Activated CD8-positive, alpha-beta memory T cell treated with anti-CD3 and anti-CD28 coated beads, Interleukin-2, amount 50 U/mL, for 1 hour (primary cell): Measurements from ENCODE around the gene KDM3A.
"Not testable (repeated sequence)": the region's sequence is repeated elsewhere in the genome, so short reads cannot be mapped to it uniquely, and the experiment has no call there.

Experiments used
- DNase-seq: peaks from one replicate; pipeline ENCODE4 v3.0.0-alpha.2; 2020; ENCODE audit errors: extremely low read depth

The KDM3A gene

DNA sequence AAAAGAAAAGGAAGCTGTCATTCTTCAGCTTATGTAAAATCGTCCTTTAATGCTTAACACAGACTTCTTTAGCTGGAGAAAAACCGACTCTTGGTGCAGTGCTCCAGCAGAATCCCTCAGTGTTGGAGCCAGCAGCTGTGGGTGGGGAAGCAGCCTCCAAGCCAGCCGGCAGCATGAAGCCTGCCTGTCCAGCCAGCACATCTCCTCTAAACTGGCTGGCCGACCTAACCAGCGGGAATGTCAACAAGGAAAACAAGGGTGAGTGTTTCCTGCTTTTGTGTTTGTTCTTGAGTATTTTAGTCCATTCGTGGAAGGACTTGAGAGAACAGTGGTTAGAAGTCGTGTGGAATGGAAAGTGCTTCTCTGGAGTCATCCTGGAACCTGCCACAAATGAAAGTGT, 38.9 kb downstream of the KDM3A start:
- no peak for DNase-seq

DNA sequence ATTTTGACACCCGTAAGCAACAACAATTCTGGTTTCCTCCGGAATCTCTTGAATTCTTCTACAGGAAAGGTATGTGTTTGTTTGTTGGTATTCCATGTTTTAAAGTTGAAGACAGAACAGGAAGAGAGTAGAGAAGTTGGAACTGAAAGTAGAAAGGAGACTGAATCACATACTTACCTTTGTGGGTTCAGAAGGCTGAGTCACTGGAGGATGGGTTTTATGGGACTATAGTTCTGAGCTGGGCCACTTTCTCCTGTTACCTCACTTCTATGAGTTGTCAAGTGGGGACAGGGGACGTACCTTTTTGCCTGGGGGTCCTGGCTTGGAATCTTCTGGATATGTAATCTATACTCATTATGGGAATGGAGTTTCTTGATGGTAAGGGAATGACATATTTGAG, 40.9 kb downstream of the KDM3A start:
- no peak for DNase-seq

DNA sequence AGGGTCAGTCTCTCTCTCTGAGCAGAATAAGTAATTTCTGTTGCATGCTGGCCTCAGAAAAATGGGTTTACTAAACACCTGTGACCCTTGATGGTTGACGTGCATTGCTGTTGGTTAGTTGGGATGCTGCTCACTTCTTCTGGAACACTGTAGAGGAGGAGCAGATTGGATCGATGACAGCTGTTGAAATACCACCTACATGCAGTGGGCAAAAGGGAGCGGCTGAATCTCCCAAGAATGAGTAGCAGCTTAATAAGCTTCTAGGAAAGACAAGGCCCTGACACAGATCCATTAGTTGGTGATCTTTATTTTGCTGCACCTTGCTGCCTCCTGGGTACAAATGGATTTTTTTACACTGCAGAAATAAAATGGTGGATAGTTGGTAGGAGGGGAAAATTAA, 43.2 kb downstream of the KDM3A start:
- DNase-seq, result no peak

DNA sequence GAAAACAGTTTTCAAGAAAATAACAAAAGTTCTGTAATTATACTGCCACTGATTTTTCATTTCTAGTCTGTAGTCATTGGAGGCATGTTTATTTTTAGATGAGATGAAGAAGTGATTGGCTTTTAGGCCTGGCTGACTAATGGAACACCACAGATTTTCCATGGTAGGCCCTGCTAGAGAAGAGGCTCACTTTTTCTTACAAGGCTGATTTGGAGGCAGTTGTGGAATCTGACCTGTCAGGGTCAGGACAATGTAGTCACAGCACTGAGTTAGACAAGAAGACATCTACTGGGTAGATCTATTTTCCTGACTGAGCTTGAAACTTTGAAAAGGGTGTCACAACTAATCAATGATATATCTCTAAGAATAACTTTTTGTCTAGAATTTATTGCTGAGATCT, 43.9 kb downstream of the KDM3A start:
- no peak for DNase-seq

DNA sequence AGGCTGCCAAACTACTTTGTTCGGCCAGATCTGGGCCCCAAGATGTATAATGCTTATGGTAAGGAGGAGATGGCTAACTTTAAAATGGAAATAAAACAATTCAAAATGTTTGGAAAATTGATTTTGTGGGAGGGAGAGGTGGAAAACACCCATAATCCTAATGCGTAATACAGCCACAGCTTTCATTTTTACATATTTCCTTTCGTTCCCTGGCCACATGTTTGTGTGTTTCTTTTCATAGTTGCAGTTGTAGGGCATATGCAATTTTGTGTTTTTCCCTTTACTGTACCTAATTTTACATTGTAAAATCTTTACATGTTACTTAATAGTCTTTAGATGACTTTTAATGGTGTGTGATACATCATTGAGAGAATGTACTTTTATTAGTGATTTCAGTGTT, 44.6 kb downstream of the KDM3A start:
- no peak for DNase-seq

DNA sequence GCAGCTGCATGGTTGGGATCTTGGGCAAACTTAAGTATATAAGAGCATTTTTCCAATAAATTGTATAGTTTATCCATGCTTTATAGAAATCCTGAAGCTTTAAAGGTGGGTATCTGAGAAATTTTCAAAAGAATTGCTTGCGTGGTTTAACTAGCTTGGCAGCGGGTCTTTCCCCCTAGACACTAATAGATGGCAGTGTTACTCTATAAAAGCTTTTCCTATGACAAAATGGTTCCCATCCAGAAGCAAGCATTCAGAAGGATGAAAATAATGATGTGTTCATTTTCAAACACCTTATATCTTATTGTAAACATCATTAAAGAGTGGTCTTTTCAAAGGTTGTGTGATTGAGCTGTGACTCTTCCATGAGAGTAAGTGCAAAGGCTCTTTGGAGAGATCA, 45.9 kb downstream of the KDM3A start:
- DNase-seq, result no peak

DNA sequence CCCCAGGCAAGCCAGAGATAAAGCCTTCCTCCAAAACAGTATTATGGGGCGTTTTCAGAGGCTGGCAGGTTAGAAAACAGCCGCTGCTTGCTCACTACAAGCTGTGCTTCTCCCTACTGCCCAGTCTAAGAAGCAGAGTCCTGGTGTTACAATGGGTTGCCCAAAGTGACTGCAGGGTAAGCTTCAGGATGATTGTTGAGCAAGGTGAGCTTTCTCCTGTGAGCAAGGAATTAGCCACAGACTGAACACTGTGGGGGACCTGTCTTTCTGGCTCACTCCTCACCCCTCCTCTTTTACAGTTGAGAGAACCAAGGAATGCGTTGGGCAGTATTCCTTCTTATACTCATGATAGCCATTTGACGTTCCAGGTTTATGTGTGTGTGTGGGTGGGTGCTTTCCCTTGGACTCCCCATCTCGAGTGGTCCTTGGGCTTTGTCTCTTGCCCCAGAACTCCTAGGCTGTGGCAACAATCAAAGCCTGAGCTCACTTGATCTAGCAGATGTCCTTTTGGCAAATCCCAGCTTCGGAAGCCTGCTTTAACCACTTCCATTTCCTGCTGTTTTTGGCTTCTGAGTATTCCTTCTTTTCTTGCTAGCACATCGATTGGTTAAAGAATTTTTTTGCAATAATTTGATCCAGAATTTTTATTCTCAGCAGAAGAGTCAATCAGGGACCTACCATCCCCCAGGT, 47.5 kb downstream of the KDM3A start:
- DNase-seq, result no peak

DNA sequence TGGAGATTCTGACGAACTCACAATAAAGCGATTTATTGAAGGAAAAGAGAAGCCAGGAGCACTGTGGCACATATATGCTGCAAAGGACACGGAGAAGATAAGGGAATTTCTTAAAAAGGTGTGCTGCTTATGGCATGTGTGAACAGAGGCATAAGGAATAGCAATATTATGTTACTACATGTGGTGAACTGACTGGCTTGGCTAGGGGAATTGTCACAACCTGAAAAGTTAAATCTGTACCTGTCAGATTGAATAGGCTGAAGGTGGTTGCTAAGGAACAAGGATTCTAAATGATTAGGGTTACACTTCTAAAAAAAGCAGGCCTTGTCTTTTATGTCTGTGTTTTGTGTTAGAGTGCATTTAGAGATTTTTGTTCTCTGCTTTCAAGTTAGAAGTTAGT, 48.4 kb downstream of the KDM3A start:
- no peak for DNase-seq

DNA sequence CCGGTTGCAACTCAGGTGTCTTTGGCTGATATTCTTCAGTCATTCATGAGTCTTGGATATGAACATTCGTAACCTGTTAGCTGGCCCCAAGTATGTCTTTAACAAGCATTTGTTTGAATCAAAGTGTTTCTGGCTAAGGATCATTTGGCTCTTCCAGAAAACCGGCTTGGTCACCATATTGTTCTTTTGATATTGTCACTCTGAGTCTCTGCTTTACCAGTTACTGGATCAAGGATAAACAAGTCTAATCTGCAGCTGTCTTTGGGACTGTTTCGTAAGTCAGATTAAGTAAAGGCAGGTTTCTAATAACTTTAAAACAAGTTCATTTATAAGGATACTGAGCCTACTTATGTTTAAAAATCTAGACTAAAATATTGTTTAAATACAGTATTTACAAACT, 49.1 kb downstream of the KDM3A start:
- no peak for DNase-seq

DNA sequence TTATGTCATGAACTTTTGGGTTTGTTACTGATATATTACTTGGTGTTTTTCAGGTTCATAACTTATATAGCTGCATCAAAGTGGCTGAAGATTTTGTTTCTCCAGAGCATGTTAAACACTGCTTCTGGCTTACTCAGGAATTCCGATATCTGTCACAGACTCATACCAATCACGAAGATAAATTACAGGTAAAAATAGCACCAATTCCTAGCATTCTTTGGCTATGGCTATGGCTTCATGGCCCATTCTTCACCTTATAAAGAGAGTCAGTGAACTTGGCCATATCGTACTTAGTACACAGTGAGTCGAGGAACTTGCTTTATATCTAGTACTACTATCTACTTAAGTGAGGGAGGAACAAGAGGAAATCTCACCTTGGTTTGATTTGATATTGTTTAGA, 49.9 kb downstream of the KDM3A start:
- no peak for DNase-seq

DNA sequence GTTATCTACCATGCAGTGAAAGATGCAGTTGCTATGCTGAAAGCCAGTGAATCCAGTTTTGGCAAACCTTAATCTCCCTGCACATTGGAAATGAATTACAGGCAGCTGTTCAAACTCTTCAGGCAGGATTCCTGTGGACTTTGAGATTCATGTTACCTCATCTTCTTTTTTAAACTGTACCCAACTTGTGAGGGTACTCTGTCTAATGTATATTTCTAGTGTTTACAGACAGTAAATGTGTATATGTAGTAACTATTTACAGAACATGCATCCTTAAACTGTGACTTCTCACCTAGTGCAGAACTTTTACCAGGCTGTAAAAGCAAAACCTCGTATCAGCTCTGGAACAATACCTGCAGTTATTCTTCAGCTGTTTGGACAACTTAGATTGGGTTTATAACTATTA, 50.9 kb downstream of the KDM3A start:
- no peak for DNase-seq

DNA sequence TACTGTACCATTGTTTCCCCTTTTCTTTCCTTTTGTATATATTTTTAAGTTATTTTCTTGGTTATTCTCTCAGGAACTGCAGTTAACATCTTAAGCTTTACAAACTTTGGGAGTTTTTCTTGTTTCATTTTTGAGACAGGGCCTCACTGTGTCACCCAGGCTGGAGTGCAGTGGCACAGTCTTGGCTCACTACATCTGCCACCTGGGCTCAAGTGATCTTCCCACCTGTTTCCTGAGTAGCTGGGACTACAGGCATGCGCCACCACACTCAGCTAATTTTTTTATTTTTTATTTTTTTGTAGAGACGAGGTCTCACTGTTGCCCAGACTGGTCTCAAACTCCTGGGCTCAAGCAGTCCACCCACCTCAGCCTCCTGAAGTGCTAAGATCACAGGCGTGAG, 55.2 kb downstream of the KDM3A start:
- not testable (repeated sequence) for DNase-seq

DNA sequence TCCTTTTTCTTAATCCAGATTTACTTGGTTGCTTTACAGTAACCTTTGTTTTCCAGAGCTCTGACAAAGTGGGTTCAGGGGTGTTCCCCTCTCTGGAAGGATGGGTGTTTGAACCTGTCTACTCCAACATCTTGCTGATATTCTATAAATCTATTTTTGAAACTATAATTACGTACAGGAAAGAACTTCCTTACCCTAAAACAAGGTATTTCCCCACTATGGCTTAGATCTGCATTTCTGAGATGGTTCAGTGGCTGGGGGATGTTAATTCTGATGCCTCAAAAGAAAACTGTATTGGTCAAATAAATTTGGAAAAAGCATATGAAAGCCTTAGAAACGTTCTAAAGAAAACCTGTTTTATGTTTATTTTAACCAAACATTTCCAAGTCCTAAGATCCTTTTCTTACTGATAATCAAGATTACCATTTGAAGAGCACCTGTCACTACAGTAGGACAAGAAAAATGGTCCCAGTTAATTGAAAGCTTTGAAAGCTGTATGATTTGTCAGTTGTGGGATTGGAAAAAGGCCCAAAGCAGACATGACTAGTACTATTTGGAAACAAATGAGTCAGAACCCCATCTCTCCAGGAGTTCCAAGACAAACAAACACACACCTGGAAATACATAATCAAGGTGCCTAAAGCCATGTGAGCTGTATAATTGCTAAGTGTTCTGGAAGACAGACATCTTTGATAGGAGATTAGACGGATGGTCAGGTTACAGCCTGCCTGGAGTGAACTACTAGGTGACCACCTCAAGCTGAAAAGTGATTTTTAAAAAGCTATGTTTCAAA, 57.5 kb downstream of the KDM3A start:
- DNase-seq, result no peak

DNA sequence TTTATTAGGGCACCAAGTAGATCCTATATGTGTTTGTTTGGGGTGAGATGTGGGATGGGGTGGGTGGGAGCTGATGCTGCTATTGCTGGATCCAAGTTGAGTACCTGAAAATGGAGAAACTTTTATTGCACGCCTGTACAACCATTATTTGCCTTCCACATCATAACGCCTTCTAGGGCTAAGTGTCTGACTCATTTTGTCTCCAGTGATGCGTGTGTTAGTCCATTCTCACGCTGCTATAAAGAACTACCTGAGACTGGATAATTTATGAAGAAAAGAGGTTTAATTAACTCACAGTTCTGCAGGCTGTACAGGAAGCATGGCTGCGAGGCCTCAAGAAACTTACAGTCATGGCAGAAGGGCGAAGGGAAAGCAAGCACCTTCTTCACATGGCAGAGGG, 58.2 kb downstream of the KDM3A start:
- no peak for DNase-seq

DNA sequence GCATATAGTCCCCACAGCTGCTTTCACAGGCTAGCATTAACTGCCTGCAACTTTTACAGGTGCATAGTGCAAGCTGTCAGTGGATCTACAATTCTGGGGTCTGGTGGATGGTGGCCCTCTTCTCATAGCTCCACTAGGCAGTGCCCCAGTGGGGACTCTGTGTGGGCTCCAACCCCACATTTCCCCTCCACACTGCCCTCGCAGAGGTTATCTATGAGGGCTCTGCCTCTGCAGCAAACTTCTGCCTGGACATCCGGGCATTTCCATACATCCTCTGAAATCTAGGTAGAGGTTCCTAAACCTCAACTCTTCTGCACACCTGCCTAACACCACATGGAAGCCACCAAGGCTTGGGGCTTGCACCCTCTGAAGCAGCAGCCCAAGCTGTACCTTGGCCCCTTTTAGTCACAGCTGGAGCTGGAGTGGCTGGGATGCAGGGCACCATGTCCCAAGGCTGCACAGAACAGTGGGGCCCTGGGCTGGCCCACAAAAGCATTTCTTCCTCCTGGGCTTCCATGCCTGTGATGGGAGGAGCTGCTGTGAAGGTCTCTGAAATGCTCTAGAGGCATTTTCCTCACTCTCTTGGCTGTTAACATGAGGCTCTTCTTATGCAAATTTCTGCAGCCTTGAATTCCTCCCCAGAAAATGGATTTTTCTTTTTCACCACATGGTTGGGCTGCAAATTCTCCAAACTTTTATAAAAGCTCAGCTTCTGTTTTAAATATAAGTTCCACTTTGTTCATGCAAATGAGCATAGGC, 59.3 kb downstream of the KDM3A start:
- no peak for DNase-seq

DNA sequence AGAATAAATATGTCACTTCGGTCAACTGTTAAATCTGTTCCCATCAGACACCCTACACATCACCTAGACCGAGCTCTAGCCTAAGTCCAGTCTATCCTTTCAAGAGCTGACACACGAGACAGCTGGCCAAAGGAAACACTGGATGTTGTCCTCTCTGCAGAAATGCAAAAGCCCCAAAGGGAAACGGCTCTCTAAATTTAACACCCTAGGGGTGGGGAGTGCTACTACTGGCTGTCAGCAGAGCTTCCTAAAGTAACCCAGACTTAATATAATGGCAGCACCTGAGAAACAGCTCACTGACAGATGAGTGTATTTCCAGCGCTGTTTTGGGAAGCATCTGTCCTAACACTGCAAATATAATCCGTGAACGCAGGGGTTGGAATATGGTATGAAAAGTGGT, 66.4 kb downstream of the KDM3A start:
- no peak for DNase-seq

DNA sequence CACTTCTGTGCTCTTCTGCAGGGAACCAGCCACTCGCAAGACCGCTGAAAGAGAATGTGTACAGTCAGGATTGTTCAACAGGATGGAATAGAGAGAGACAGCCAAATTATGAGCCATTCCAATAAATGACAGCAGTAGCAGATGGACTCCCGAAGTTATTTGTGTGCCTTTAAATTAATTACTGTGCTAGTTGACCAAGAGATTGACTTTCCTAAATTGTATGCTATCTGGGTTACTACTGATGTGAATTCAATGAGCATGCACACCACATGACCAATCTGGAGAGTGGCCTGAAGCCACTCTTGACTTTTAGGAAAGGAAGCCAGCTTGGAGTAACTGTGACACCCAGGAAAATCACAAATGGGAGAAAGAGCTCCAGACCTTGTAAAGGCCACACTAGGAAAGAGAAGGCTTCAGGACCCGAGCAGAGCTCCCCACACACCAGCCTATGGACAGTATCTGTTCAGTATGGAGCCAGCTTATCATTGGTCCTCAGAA, 69.3 kb downstream of the KDM3A start:
- no peak for DNase-seq

DNA sequence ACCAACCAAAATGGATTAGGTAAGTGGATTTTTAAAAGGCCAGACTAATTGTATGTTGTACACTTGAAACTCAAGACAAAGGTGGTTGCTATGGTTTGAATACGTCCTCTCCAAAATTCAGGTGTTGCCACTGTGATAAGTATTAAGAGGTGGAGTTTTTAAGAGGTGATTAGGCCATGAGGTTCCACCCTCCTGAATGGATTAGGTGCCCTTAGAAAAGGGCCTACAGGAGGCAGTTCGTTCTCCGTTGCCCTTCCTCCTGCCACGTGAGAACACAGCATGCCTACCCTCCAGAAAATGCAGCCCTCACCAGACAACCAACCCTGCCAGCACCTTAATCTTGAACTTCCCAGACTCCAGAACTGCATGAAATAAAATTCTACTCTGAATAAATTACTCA, 70.9 kb downstream of the KDM3A start:
- DNase-seq, result no peak

DNA sequence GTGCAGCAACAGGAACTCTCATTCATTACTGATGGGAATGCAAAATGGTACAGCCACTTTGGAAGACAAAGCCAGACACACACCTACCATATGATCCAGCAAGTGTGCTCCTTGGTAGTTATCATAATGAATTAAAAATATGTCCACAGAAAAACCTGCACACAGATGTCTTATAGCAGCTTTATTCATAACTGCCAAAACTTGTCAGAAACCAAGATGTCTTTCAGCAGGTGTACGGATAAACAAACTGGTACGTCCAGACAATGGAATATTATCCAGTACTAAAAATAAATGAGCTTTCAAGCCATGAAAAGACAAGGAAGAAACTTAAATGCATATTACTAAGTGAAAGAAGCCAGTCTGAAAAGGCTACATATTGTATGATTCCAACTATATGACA, 71.7 kb downstream of the KDM3A start:
- DNase-seq, result no peak

DNA sequence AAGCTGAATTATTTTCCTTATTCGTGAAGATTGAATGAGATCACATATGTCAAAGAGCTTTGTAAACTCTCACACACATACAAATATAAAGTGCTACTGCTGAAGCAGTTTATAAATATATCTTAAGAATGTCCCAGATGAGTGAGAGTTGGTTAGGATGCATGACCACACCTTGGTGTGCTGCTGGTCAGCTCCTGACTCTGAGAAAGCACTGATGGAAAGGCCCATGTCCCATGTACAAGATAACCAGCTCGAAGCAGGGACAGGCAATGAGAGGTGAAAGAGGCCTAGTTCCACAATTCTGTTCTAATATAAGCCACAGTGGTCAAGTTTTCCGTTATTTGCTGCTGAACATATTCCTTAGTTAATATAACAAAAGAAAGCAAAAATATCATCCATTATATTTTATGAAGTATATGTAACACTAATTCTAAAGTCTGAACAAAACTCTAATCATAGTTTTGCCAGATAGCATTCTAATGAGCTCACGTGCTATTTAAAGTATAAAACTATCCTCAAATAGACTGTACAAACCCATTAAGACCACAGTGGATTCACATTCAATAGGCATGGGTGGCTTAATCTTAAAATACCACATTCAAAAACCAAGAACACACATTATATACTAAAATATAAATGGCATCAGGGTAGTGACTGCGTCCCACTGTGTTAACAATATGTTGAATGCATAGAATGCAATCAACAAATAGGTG, 72.9 kb downstream of the KDM3A start:
- DNase-seq, result no peak

DNA sequence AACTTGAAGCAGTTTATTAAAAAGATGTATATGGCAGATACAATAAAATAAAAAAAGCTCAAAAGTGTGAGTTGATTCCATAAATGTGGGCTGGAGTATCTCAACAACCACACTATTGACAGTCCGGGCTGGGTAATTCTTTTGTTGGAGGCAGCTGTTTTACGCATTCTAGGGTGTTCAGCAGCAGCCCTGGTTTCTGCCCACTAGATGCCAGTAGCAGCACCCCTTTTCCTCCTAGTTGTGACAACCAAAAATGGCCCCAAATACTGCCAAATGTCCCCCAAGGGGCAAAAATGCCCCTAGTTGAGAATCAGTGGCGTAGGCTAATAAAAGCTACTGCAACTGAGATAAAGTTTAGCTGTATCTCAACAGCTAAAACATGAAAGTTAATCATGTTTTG, 77.3 kb downstream of the KDM3A start:
- peak; percentile 9 for DNase-seq

DNA sequence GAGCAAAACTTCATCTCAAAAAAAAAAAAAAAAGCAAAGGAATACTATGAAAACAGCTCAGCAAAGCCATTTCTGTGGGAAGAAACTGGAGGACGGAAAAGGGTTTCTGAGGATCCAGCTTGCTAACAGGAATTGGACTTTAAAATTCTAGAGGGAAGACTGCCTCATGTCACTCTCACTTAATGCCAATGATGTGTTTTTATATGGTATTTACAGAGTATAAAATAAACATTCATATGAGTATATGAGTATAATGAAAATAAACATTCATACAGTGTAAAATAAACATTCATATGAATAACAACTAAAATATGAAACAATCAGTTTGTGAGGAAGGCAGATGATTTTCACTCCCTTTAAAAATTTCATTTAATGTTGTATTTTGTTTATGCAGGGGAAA, 78.2 kb downstream of the KDM3A start:
- DNase-seq, result no peak
